ENCODE results near the gene GCHFR. TPM values are rescaled to one million over a fixed set of nuclear protein-coding genes. Genes with fewer than 3 reads are reported as not detected.

The GCHFR gene
- total and polyA plus RNA-seq, 10 of the 15 experiments (the other 5 are each of a cell fraction or from before 2014, with no cell fraction given): 10.5 to 94.0 (median 35.3) TPM

- TF ChIP-seq ZBTB40 (IDR thresholded peaks at IDR 0.05; ENCODE audit: borderline replicate concordance) (peak; percentile 68; the same call in 1 of the 2 replicates), RAD51 (IDR thresholded peaks at IDR 0.05) (no peak), TCF12 (IDR thresholded peaks at IDR 0.05; ENCODE audit: low read depth, low read length) (no peak), MYB (IDR thresholded peaks at IDR 0.05; ENCODE audit: borderline replicate concordance, low read depth, low read length) (no peak), RUNX3 (IDR thresholded peaks at IDR 0.05; ENCODE audit: low read length) (no peak), NFYA (IDR thresholded peaks at IDR 0.05; ENCODE audit: borderline replicate concordance, low read depth, low read length) (no peak), FOS (IDR thresholded peaks at IDR 0.05; ENCODE audit: borderline replicate concordance, extremely low read depth, insufficient read length) (no peak), IKZF2 (IDR thresholded peaks at IDR 0.05) (peak; percentile 47 to 61; a peak in 2 of 4 replicates), FOXM1 (IDR thresholded peaks at IDR 0.05; ENCODE audit: low read depth, low read length) (no peak), MYC (IDR thresholded peaks at IDR 0.05; ENCODE audit: insufficient read depth, insufficient read length, insufficient replicate concordance, low read length, severe bottlenecking) (no peak), BCL11A (IDR thresholded peaks at IDR 0.05; ENCODE audit: low read depth, low read length) (0 out of 2 replicates have a peak, but pooled peaks have one; percentile 2), MAX (IDR thresholded peaks at IDR 0.05; ENCODE audit: low read depth, low read length) (peak; percentile 65), ZNF207 (IDR thresholded peaks at IDR 0.05; ENCODE audit: borderline replicate concordance) (peak; percentile 82; the same call in 1 of the 2 replicates), KLF5 (IDR thresholded peaks at IDR 0.05; ENCODE audit: partially characterized antibody) (peak; percentile 70), CHD2 (IDR thresholded peaks at IDR 0.05; ENCODE audit: borderline replicate concordance, low read depth, low read length) (peak; percentile 78), BMI1 (IDR thresholded peaks at IDR 0.05; ENCODE audit: borderline replicate concordance) (no peak), STAT1 (conservative IDR thresholded peaks at IDR 0.05) (no peak), SMARCA5 (IDR thresholded peaks at IDR 0.05) (peak; percentile 63), BCLAF1 (IDR thresholded peaks at IDR 0.05) (no peak)
- TF ChIP-seq, protein P1, sequence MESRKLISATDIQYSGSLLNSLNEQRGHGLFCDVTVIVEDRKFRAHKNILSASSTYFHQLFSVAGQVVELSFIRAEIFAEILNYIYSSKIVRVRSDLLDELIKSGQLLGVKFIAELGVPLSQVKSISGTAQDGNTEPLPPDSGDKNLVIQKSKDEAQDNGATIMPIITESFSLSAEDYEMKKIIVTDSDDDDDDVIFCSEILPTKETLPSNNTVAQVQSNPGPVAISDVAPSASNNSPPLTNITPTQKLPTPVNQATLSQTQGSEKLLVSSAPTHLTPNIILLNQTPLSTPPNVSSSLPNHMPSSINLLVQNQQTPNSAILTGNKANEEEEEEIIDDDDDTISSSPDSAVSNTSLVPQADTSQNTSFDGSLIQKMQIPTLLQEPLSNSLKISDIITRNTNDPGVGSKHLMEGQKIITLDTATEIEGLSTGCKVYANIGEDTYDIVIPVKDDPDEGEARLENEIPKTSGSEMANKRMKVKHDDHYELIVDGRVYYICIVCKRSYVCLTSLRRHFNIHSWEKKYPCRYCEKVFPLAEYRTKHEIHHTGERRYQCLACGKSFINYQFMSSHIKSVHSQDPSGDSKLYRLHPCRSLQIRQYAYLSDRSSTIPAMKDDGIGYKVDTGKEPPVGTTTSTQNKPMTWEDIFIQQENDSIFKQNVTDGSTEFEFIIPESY (IDR thresholded peaks at IDR 0.05): no peak
Measured at GRCh38 chr15:40807028-40807887, 43.4 kb downstream of the GCHFR start, which contains the start of the genes DNAJC17 and ZFYVE19 (continued).
